Ovary (tissue), 9 donors: ENCODE measurements around the gene OPCML. TPM values are rescaled to one million over a fixed set of nuclear protein-coding genes. Genes with fewer than 3 reads are reported as not detected.

Experiments
- DNase-seq, 5 donors: peaks; one replicate each; pipeline ENCODE4 v3.0.0-alpha.2; 2019 to 2020
- H3K27ac ChIP-seq, 2 donors: fragments of 200-600 bp; one replicate each; pipeline versions ENCODE4 v1.5.1 to v1.8.0; 2019 to 2022
- H3K27me3 ChIP-seq: fragments of 200-600 bp; one replicate; pipeline ENCODE4 v1.8.0; 2022
- H3K36me3 ChIP-seq: fragments of 200-600 bp; sonication (generic); one replicate; pipeline ENCODE4 v1.5.1; 2019
- H3K4me1 ChIP-seq: one replicate; pipeline ENCODE4 v1.8.1; 2013; ENCODE audit warnings: mild to moderate bottlenecking, moderate library complexity; ENCODE audit not compliant: insufficient read depth
- H3K4me3 ChIP-seq: fragments of 200-600 bp; sonication (generic); one replicate; pipeline ENCODE4 v1.5.1; 2017
- H3K9me3 ChIP-seq, 2 donors: fragments of 200-600 bp in 1 of 2; sonication (generic) in 1 of 2; one replicate each; pipeline versions ENCODE4 v1.5.1 to v1.8.1; 2013 to 2019; ENCODE audit warnings: mild to moderate bottlenecking in 1 of 2, moderate library complexity in 1 of 2
- EP300 ChIP-seq: sonication (generic); formaldehyde crosslinking; IDR thresholded peaks from one replicate; pipeline ENCODE4 v1.6.1; 2017; ENCODE audit warnings: antibody characterized with exemption
- POLR2A ChIP-seq: fragments of 450-650 bp; IDR thresholded peaks from one replicate; pipeline ENCODE4 v1.6.1; 2017; ENCODE audit warnings: antibody characterized with exemption, mild to moderate bottlenecking, moderate library complexity
- WGBS, 3 donors: extraction: QIAGEN DNeasy Blood & Tissue Kit in 1 of 3; methylation state at CpG; one replicate each; pipeline versions ENCODE4 v1.1.5 to v1.1.7; 2013 to 2017; 5-methylcytosine and 5-hydroxymethylcytosine counted together
- intact Hi-C, 4 donors: fragments of 100-400 bp; cut with DNase I; formaldehyde crosslinking; loops; one replicate each; pipeline versions ENCODE4 v1.11.0 to v1.15.1; 2022 to 2023
- polyA plus RNA-seq, 2 donors: library from polyadenylated mRNA; stranded (reverse); fragments of 200-250 nt in 1 of 2; fragments of 350-450 nt in 1 of 2; fragmentation: Illumina TruSeq in 1 of 2; extraction: RNeasy Lipid Tissue Mini Kit (QIAGEN cat#74804) in 1 of 2; gene quantifications; one replicate each; pipeline ENCODE4 v1.2.3, GENCODE V29; 2013 to 2014
- total RNA-seq, 7 donors: library from RNA; depleted of rRNA in 2 of 7; stranded (reverse); fragments of >200 nt in 2 of 7; fragmentation: NEBNext Ultra II Directional in 3 of 7; extraction: Animal tissue kit (Norgen Biotek cat#: 25700) in 3 of 7; gene quantifications; one replicate each; pipeline versions ENCODE4 v1.1.0 to v1.2.4, GENCODE V29; 2016 to 2023
- TF ChIP-seq, protein P1 (sequence below), 3 donors: fragments of 450-650 bp in 2 of 3; fragments of 200-600 bp in 1 of 3; IDR thresholded peaks; one replicate each; pipeline versions ENCODE4 v1.5.1 to v1.8.0; 2016 to 2022; ENCODE audit warnings: antibody characterized with exemption in 3 of 3, mild to moderate bottlenecking in 1 of 3
- donor health status: DM: no; HTN: no; CAD: no; lungs with moderate emphysema.
- donor health status: DM: no; HTN: no; CAD: no.
- donor health status: Bipolar disorder and iron deficiency.
- donor health status: DM: yes; HTN: yes; CAD: no.
- donor health status: DM: no; HTN: no; CAD: no.
- donor health status: DM: yes; HTN: yes; CAD: no.

Gene OPCML
- total and polyA plus RNA-seq, 9 donors, result under 0.01 to 2.8 (median 0.32) TPM; not detected in 2

DNA sequence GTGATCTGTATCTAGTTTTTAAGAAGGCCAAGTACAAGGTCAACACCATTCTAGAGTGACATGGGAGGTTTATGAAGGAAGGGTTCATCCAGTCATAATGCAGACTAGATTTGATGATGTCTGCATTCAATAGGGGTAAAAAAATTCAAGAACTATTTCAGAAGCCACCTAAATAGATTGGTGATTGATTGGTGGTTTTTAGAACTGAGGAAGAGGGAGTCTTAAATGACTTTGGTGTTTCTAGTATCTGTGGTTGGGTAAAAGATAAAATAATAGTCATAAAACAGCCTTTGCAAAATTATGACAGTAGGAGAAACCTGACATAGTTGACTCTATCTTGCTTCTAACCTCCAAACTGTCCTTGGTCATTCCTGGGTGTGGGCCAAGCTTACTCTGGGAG, 114.1 kb downstream of the OPCML start:
- H3K4me1 ChIP-seq, result no peaks in the 10 kb centered on the region
- H3K27me3 ChIP-seq, result no peaks in the 10 kb centered on the region
- H3K9me3 ChIP-seq, result peaks cover 0 to 3% of the 10 kb centered on the region in 2 donors
- H3K36me3 ChIP-seq, result no peaks in the 10 kb centered on the region
- no peak for DNase-seq
- H3K4me3 ChIP-seq, result no peak overlapping the region
- intact Hi-C loops, result no loop called here
- TF ChIP-seq POLR2A, result no peak
- TF ChIP-seq, protein P1, sequence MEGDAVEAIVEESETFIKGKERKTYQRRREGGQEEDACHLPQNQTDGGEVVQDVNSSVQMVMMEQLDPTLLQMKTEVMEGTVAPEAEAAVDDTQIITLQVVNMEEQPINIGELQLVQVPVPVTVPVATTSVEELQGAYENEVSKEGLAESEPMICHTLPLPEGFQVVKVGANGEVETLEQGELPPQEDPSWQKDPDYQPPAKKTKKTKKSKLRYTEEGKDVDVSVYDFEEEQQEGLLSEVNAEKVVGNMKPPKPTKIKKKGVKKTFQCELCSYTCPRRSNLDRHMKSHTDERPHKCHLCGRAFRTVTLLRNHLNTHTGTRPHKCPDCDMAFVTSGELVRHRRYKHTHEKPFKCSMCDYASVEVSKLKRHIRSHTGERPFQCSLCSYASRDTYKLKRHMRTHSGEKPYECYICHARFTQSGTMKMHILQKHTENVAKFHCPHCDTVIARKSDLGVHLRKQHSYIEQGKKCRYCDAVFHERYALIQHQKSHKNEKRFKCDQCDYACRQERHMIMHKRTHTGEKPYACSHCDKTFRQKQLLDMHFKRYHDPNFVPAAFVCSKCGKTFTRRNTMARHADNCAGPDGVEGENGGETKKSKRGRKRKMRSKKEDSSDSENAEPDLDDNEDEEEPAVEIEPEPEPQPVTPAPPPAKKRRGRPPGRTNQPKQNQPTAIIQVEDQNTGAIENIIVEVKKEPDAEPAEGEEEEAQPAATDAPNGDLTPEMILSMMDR (IDR thresholded peaks at IDR 0.05), result no peak
- no peak for TF ChIP-seq EP300
- no peak overlapping the region for H3K27ac ChIP-seq

DNA sequence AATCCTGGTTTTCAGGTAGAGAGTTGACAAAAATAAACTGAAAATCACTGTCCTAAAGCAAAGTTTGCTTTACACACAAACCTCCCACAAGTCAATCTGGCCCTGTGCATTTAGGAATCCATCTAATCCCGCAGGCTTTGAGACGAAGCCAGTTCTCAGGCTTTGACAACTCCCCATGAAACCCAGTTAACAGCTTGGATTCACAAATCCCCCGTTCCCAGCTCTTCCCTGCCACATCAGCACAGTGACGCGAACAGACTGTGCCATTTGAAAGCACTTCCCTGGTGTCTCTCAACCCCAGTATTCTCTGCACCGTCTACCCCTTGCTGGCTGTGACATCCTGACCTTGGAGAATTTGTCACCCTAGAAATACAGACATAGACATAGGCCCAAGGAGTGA, 117.8 kb downstream of the OPCML start:
- Histone ChIP-seq H3K27me3 (no peaks in the 10 kb centered on the region), H3K36me3 (no peaks in the 10 kb centered on the region), H3K9me3 (peaks cover 0 to 3% of the 10 kb centered on the region in 2 donors), H3K4me1 (no peaks in the 10 kb centered on the region), H3K27ac (no peak overlapping the region), H3K4me3 (no peak overlapping the region)
- intact Hi-C loops, result no loop called here
- 63 to 73% (median 67%) methylated on average over 6 of the region's 6 CpGs for WGBS, 3 donors
- TF ChIP-seq EP300 (no peak), POLR2A (no peak)
- TF ChIP-seq, protein P1 (IDR thresholded peaks at IDR 0.05), result no peak
- no peak for DNase-seq

DNA sequence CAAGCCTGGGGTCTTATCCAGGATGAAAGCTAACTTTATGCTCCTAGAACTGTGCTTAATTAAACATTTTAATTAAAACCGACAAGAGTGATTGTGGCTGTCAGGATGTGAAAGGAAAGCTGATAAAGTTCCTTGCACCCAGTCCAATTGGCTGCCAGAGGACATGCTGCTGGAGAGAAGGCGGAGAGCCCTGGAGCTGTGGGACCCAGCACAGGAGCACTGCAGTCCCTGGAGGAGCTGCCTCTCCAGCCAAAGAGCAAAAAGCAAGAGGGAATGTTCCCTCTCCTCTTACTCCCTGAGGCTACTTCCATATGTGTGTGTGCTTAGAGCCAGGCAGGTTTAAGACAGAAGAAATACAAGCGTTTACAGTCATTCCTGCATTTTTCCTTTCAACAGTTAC, 118.6 kb downstream of the OPCML start:
- TF ChIP-seq, protein P1 (IDR thresholded peaks at IDR 0.05), result no peak
- TF ChIP-seq EP300 (no peak), POLR2A (no peak)
- DNase-seq, result no peak
- intact Hi-C loops, result no loop called here
- H3K4me3 ChIP-seq, result no peak overlapping the region
- H3K27me3 ChIP-seq, result no peaks in the 10 kb centered on the region
- no peaks in the 10 kb centered on the region for H3K36me3 ChIP-seq
- peaks cover 0 to 3% of the 10 kb centered on the region in 2 donors for H3K9me3 ChIP-seq
- WGBS, 3 donors, result 59 to 63% (median 62%) methylated on average over 3 of the region's 3 CpGs
- no peak overlapping the region for H3K27ac ChIP-seq
- H3K4me1 ChIP-seq, result no peaks in the 10 kb centered on the region

DNA sequence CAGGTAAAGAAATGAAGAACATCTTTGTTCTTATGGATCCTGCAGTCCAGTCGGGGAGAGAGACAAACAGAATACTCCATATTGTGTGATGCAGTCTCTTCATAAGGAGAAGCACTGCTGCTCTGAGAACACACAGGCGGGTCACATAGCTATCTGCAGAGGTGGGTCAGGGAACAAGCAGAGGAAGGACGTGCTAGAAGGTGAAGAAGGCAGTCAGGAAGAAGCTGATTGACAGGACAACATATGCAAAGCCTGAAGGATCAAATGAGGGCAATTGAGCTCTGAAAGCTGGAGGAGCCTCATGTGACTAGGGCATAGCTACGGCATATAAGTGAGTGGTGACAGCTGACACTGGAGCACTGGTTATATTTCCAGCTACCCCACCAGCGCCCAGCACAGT, 122.5 kb downstream of the OPCML start:
- intact Hi-C loops, result no loop called here
- no peak for DNase-seq
- no peaks in the 10 kb centered on the region for H3K36me3 ChIP-seq
- H3K27ac ChIP-seq, result no peak overlapping the region
- H3K4me3 ChIP-seq, result no peak overlapping the region
- H3K9me3 ChIP-seq, result no peaks in the 10 kb centered on the region
- H3K4me1 ChIP-seq, result no peaks in the 10 kb centered on the region
- 61 to 70% (median 64%) methylated on average over 5 of the region's 5 CpGs for WGBS, 3 donors
- TF ChIP-seq, protein P1 (IDR thresholded peaks at IDR 0.05), result no peak
- TF ChIP-seq EP300 (no peak), POLR2A (no peak)
- H3K27me3 ChIP-seq, result no peaks in the 10 kb centered on the region

DNA sequence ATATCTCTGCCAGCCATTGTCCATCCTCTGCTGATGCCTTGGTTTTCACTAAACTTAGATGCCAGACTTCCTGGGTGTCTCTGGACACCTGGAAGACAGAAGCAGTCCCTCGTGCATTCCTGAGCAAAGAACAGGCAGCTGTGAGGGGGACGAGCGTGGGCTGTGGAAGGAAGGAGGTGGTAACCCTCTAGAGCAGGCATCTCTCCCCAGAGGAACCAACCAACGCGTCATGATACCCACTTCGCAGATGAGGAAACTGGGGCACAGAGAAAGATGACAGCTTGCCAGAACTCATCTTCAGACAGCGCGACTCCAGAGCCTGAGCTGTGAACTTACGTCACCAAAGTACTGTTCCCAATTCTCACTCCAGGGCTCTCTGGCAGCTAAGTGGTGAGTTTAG, 123.4 kb downstream of the OPCML start:
- no peak overlapping the region for H3K27ac ChIP-seq
- no peak overlapping the region for H3K4me3 ChIP-seq
- no peak for TF ChIP-seq EP300
- TF ChIP-seq, protein P1 (IDR thresholded peaks at IDR 0.05), result no peak
- no peak for TF ChIP-seq POLR2A
- H3K27me3 ChIP-seq, result no peaks in the 10 kb centered on the region
- no peaks in the 10 kb centered on the region for H3K4me1 ChIP-seq
- no peak for DNase-seq
- no peaks in the 10 kb centered on the region for H3K36me3 ChIP-seq
- no peaks in the 10 kb centered on the region for H3K9me3 ChIP-seq
- intact Hi-C loops, result no loop called here
- WGBS, 3 donors, result 82 to 86% (median 86%) methylated on average over 9 of the region's 9 CpGs
